Adrenal gland (tissue), 12 donors: ENCODE results near the gene EXO1. TPM values are rescaled to one million over a fixed set of nuclear protein-coding genes. Genes with fewer than 3 reads are reported as not detected.

Experiments used
- DNase-seq, 7 donors: peaks; one replicate each; pipeline ENCODE4 v3.0.0-alpha.2; 2019 to 2020
- H3K27ac ChIP-seq, 5 donors: fragments of 200-600 bp; sonication (generic) in 4 of 5; 1 replicate in 3 of 5; 2 replicates in 2 of 5; pipeline versions ENCODE4 v1.5.1 to v1.8.0; 2016 to 2020; ENCODE audit warnings: mild to moderate bottlenecking in 1 of 5
- H3K27me3 ChIP-seq: fragments of 200-600 bp; 2 replicates; pipeline ENCODE4 v1.8.0; 2021
- H3K36me3 ChIP-seq, 2 donors: fragments of 200-600 bp; replicated peaks in 1 of 2; 1 replicate in 1 of 2; 2 replicates in 1 of 2; pipeline versions ENCODE4 v1.5.1 to v1.8.0; 2018 to 2022
- H3K4me1 ChIP-seq, 2 donors: fragments of 200-600 bp; replicated peaks in 1 of 2; 1 replicate in 1 of 2; 2 replicates in 1 of 2; pipeline versions ENCODE4 v1.5.1 to v1.8.0; 2018 to 2021
- H3K4me3 ChIP-seq, 4 donors: fragments of 200-600 bp; sonication (generic) in 3 of 4; one replicate each; pipeline ENCODE4 v1.5.1; 2016 to 2018
- H3K9me3 ChIP-seq, 3 donors: fragments of 200-600 bp; sonication (generic) in 1 of 3; replicated peaks in 1 of 3; 1 replicate in 2 of 3; 2 replicates in 1 of 3; pipeline versions ENCODE4 v1.5.1 to v1.8.0; 2016 to 2021
- CTCF ChIP-seq, 6 experiments: fragments of 450-650 bp in 4 of 6; fragments of 200-600 bp in 2 of 6; sonication (generic) in 1 of 6; IDR thresholded peaks; 1 replicate in 5 of 6; 2 replicates in 1 of 6; pipeline versions ENCODE4 v1.5.1 to v1.8.0; 2016 to 2021; ENCODE audit warnings: antibody characterized with exemption in 6 of 6, mild to moderate bottlenecking in 2 of 6, moderate library complexity in 1 of 6
- POLR2A ChIP-seq, 2 donors: fragments of 450-650 bp; IDR thresholded peaks; one replicate each; pipeline ENCODE4 v1.6.1; 2017; ENCODE audit warnings: antibody characterized with exemption in 2 of 2, mild to moderate bottlenecking in 2 of 2, moderate library complexity in 1 of 2
- WGBS, 4 donors: extraction: QIAGEN DNeasy Blood & Tissue Kit in 2 of 4; methylation state at CpG; one replicate each; pipeline versions ENCODE4 v1.1.5 to v1.1.7; 2013 to 2017; 5-methylcytosine and 5-hydroxymethylcytosine counted together
- intact Hi-C, 2 donors: fragments of 100-400 bp; cut with DNase I; formaldehyde crosslinking; loops; one replicate each; pipeline versions ENCODE4 v1.14.1 to v1.15.0; 2022 to 2023
- polyA plus RNA-seq, 3 donors: library from polyadenylated mRNA; stranded (reverse); fragments of 200-250 nt in 2 of 3; fragments of 350-450 nt in 1 of 3; fragmentation: Illumina TruSeq in 1 of 3; extraction: RNeasy Lipid Tissue Mini Kit (QIAGEN cat#74804) in 1 of 3; gene quantifications; one replicate each; pipeline ENCODE4 v1.2.3, GENCODE V29; 2013 to 2014
- total RNA-seq, 9 donors: library from RNA; depleted of rRNA in 4 of 9; stranded (reverse); fragments of >200 nt in 4 of 9; fragments of 120-200 nt in 1 of 9; fragmentation: NEBNext Ultra II Directional in 1 of 9; extraction: Animal tissue kit (Norgen Biotek cat#: 25700) in 1 of 9; gene quantifications; one replicate each; pipeline versions ENCODE4 v1.1.0 to v1.2.4, GENCODE V29; 2013 to 2023
- donor health status: healthy with polysubstance abuse.
- donor health status: Bipolar disorder and iron deficiency.
- donor health status: DM: yes; HTN: yes; CAD: no.
- donor health status: DM: no; HTN: no; CAD: no.
- donor health status: DM: no; HTN: no; CAD: no.
- donor health status: DM: yes; HTN: yes; CAD: no.

EXO1 gene
- total and polyA plus RNA-seq, 12 donors: 0.13 to 9.0 (median 0.88) TPM; not detected in 2

- DNase-seq: no peak
- TF ChIP-seq CTCF (IDR thresholded peaks at IDR 0.05) (no peak), POLR2A (IDR thresholded peaks at IDR 0.05) (no peak)
- WGBS, 4 donors: 58 to 69% (median 65%) methylated on average over 2 of the region's 2 CpGs
- Histone ChIP-seq H3K4me1 (no peaks in the 10 kb centered on the region), H3K27ac (no peak overlapping the region), H3K36me3 (no peaks in the 10 kb centered on the region), H3K9me3 (no peaks in the 10 kb centered on the region), H3K27me3 (no peaks in the 10 kb centered on the region), H3K4me3 (no peak overlapping the region)
- intact Hi-C loops: no loop called here
These were observed 39.7 kb upstream of the EXO1 start for GRCh38 chr1:241808265-241808664.

- no peak overlapping the region for H3K27ac ChIP-seq
- TF ChIP-seq CTCF (IDR thresholded peaks at IDR 0.05) (no peak), POLR2A (IDR thresholded peaks at IDR 0.05) (no peak)
- no peaks in the 10 kb centered on the region for H3K36me3 ChIP-seq
- no peaks in the 10 kb centered on the region for H3K27me3 ChIP-seq
- 75 to 83% (median 78%) methylated on average over 8 of the region's 8 CpGs for WGBS, 4 donors
- no peaks in the 10 kb centered on the region for H3K4me1 ChIP-seq
- H3K4me3 ChIP-seq: no peak overlapping the region
- intact Hi-C loops: no loop called here
- DNase-seq: no peak
- no peaks in the 10 kb centered on the region for H3K9me3 ChIP-seq
These were observed 37.1 kb upstream of the EXO1 start for GRCh38 chr1:241810769-241811405.

- no peaks in the 10 kb centered on the region for H3K36me3 ChIP-seq
- H3K4me3 ChIP-seq: no peak overlapping the region
- DNase-seq: no peak
- no peaks in the 10 kb centered on the region for H3K9me3 ChIP-seq
- WGBS, 4 donors: 75 to 87% (median 82%) methylated on average over 8 of the region's 8 CpGs
- no peak overlapping the region for H3K27ac ChIP-seq
- TF ChIP-seq CTCF (IDR thresholded peaks at IDR 0.05) (no peak), POLR2A (IDR thresholded peaks at IDR 0.05) (no peak)
- no peaks in the 10 kb centered on the region for H3K27me3 ChIP-seq
- H3K4me1 ChIP-seq: no peaks in the 10 kb centered on the region
- intact Hi-C loops: no loop called here
These were observed 34.2 kb upstream of the EXO1 start for GRCh38 chr1:241813768-241814320.

- intact Hi-C loops: no loop called here
- no peaks in the 10 kb centered on the region for H3K9me3 ChIP-seq
- no peaks in the 10 kb centered on the region for H3K27me3 ChIP-seq
- WGBS, 4 donors: 70 to 82% (median 78%) methylated on average over 6 of the region's 6 CpGs
- H3K36me3 ChIP-seq: no peaks in the 10 kb centered on the region
- DNase-seq: no peak
- no peak overlapping the region for H3K27ac ChIP-seq
- TF ChIP-seq POLR2A (IDR thresholded peaks at IDR 0.05): no peak
- no peaks in the 10 kb centered on the region for H3K4me1 ChIP-seq
- no peak overlapping the region for H3K4me3 ChIP-seq
These were observed 32.0 kb upstream of the EXO1 start for GRCh38 chr1:241816008-241816407.

- Histone ChIP-seq H3K27me3 (no peaks in the 10 kb centered on the region), H3K9me3 (no peaks in the 10 kb centered on the region), H3K27ac (no peak overlapping the region), H3K36me3 (no peaks in the 10 kb centered on the region), H3K4me3 (no peak overlapping the region), H3K4me1 (no peaks in the 10 kb centered on the region)
- 48 to 54% (median 52%) methylated on average over 1 of the region's 1 CpG for WGBS, 4 donors
- TF ChIP-seq POLR2A (IDR thresholded peaks at IDR 0.05) (no peak), CTCF (IDR thresholded peaks at IDR 0.05) (no peak)
- DNase-seq: no peak
- intact Hi-C loops: no loop called here
These were observed 30.6 kb upstream of the EXO1 start for GRCh38 chr1:241817331-241817792.
